Astrocyte of the hippocampus (primary cell): Measurements from ENCODE around the gene STXBP6.
"Not testable (repeated sequence)": the region's sequence is repeated elsewhere in the genome, so short reads cannot be mapped to it uniquely, and the experiment has no call there.

ENCODE experiments used
- DNase-seq: peaks from one replicate; pipeline ENCODE4 v3.0.0; 2011; ENCODE audit warnings: low read depth, low spot score

Gene STXBP6

GRCh38 chr14:24986206-24986893, 63.6 kb downstream of the STXBP6 start:
- DNase-seq, result peak; percentile 76

- no peak for DNase-seq
Measured at GRCh38 chr14:24984846-24985589, 64.9 kb downstream of the STXBP6 start.

DNA sequence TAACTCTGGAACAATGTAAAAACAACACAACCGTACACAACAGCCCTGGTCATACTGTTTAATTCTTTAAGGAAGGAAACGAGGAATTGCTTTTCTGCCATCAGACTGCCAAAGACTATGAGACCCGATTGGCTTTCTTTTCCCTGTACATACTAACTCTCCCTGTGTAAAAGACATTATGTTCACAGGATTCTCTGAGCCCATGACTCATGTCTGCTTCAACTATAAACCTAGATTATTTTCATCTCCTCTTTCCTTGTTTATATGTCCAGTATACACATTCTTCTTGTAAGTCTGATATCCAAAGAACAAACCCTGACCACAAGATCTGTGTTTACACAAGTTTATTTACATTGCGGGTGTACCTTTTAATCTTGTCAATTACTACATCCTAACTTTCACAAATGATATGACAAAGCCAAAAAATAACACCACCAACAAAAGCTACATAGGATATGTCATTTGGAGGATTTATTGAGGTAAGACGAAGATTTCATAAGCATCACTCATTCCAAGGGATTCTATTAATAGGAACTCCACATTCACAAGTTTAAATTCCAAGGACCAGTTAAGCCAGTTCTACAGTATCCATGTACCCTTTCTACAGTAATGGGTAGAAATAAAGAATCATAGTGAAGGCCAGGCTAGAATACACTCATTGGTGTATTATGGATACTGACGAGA, 67.3 kb downstream of the STXBP6 start:
- DNase-seq, result peak; percentile 55

GRCh38 chr14:24979725-24980239, 70.2 kb downstream of the STXBP6 start:
- no peak for DNase-seq

- peak; percentile 27 for DNase-seq
Measured at GRCh38 chr14:24978862-24979724, 70.9 kb downstream of the STXBP6 start.

GRCh38 chr14:24976602-24977001, 73.3 kb downstream of the STXBP6 start:
- DNase-seq, result no peak

DNA sequence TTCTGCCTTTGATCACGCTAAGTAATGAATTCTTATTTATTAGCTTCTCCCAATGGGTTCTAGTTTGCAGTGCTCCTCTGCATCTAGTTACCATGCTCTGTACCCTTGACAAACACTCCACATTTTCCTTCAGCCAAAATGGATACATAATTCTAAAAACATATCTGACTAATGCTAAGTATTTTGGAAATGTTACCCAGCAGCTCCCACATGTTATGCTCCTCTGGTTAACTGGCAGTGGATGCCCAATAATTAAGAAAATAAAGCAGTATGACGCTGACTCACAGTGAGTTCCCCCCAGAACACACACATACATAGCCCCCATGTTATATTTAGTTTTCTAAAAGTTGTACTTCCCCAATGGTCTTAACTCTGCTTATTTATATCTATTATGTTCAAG, 74.6 kb downstream of the STXBP6 start:
- no peak for DNase-seq

GRCh38 chr14:24974591-24975374, 75.2 kb downstream of the STXBP6 start:
- DNase-seq, result no peak

DNA sequence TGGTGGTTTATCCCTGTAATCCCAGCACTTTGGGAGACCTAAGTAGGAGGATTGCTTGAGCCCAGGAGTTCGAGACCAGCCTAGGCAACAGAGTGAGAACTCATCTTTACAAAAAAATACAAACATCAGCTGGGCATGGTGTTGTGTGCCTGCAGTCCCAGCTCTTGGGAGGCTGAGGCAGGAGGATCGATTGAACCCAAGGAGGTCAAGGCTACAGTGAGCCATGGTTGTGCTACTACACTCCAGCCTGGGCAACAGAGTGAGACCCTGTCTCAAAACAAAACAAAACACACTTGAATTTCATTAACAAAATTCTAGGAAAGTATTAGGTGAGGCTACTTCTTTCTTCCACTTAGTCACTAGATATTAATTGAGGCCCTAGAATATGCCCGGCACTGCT, 77.1 kb downstream of the STXBP6 start:
- DNase-seq, result no peak

- DNase-seq, result no peak
Measured at GRCh38 chr14:24971255-24971654, 78.7 kb downstream of the STXBP6 start.

GRCh38 chr14:24966579-24966964, 83.4 kb downstream of the STXBP6 start:
- no peak for DNase-seq

DNA sequence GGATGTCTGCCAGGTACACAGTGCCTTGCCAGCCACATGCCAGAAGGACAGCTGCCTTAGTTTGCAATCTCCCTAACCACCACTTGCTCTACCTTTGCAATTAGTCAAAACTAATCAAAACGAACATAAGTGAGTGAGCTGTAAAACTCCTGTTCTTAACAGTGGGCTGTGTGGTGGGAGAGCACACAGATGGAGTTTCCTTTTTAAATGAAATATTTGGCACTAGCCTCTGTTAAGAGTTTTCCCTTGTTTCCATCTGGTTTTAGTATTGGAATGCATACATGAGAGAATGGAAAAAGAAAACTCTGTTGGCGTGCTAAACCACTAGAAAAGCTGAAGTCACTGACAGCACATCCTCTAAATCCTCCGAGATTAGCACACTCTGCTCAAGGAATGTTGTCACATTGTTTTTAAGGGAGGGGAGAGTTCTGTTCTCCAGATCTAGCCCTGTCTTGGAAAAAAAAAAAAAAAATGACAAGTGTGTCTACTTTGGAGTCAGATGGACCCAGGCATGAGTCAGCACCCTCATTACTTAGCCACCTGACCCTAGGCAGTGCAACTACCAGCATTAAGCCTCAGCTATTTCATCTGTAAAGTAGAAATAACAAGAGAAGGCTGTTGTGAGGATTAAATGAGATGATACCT, 83.9 kb downstream of the STXBP6 start:
- DNase-seq, result peak; percentile 83

- DNase-seq, result no peak
Measured at GRCh38 chr14:24965578-24965933, 84.4 kb downstream of the STXBP6 start.

DNA sequence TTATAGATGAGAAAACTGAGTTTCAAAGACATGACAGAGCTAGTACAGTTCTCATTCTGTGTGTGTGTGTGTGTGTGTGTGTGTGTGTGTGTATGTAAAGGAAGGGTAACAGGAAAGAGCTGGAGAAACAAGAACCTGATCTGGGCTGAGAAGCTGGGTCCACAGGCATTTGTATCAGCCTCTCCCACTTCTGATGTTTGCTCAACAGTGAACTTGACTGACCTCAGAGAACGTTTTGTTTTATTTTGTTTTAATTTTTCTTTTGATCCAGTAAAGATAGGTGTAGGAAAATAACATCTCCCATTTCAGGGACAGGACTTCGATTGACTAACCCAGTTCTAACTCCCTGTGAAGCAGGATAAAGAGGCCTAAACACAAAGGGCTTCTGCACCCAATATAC, 85.4 kb downstream of the STXBP6 start:
- DNase-seq, result no peak

GRCh38 chr14:24964048-24964447, 85.9 kb downstream of the STXBP6 start:
- DNase-seq, result no peak

GRCh38 chr14:24962118-24962517, 87.8 kb downstream of the STXBP6 start:
- DNase-seq, result not testable (repeated sequence)

GRCh38 chr14:24960816-24961215, 89.1 kb downstream of the STXBP6 start:
- DNase-seq, result peak; percentile 25

DNA sequence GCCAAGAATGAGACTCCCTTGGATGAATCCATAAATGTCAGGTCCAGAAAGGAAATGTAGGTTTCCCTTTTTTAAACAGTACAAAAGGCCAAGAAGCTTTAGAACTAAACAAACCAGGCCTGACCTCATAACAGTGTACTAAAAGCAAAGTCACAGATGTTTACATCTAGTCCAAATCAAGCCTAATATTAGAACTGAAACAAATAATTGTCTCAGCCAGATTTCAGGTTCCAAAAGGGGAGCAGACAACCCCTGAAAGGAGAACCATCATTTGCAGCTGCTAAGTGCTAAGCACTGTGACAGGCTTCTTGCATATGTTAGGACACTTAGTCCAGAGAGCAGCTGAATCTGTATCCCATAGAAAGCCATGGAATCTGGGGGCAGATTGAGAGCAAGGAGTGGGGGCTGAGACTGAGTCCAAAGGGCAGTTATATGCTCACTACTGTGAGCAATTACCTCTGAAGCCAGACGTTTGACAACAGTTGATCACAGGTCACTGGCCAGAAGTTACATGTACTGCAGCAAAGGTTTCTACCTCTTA, 90.1 kb downstream of the STXBP6 start:
- no peak for DNase-seq

GRCh38 chr14:24958271-24958670, 91.7 kb downstream of the STXBP6 start:
- DNase-seq, result no peak

- DNase-seq, result no peak
Measured at GRCh38 chr14:24957814-24958213, 92.1 kb downstream of the STXBP6 start.
